DMS153 treated with DMSO at 0.1 percent for 48 hours (cell line): ENCODE data around the gene ZNF609.
"Not testable (repeated sequence)": the region's sequence is repeated elsewhere in the genome, so short reads cannot be mapped to it uniquely, and the experiment has no call there.

Experiments
- DNase-seq: peaks from one replicate; lab custom pipeline; 2025; ENCODE audit not compliant: unreplicated experiment; lab: John Stamatoyannopoulos, UW

Gene ZNF609

DNA sequence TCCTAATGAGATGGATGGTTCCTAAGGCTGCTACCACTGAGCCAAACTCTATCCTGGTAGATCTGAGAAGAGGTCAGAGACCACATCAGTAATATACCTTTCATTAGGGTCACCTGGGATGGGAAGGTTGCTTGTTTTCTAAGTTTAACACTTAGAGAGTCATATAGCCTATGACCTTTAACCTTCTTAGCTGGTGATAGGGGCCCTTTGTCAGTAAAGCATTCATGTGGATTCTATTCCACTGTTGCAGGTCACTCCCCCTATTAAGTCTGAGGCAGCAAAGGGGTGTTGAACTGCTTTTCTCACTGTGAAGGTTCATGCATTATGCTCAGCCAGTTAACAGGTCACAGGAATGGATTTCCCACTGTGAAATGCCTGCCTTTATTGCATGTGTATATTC is 6.1 kb upstream of the ZNF609 start:
- no peak for DNase-seq

DNA sequence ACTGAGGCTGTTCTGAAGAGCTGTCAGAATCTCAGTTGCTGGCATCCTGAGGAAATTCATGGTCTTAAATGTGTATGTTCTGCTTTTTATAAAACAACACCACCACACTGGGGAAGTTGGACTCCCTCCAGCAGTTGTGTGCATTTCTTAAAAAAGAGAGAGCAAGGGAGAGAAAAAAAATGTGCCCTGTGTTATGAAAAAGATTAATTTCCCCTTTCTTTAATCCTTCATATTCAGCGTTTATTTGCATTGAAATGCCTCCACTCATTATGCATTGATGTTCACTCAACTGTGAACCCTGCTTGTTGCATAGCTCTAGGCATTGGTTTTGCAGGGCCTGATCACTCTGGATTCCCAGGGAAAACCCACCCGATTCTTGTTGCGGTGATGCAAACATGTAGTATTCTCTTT is 4.4 kb upstream of the ZNF609 start:
- DNase-seq, result no peak

DNA sequence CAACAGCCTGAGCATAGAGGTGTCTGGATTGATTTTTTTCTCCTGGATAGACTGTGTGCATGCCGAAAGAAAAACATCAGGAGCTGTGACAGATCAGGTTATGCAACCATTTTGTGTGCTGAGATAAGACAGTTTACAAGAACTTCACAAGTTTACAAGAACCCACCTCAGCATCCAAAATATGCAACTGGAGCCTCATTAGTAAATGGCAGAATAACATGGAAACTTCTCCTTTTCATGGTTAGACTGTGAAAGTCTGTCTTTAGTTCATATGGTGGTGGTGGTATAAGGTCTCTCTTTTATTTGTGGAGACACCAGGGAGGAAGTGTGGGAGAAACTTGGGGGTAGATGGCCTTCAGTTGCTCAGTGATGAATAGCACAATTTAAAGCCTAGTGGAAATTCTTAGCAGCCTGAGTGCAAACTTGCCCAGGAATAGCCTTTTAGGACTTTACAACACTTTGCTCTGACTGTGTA is 3.7 kb upstream of the ZNF609 start:
- no peak for DNase-seq

DNA sequence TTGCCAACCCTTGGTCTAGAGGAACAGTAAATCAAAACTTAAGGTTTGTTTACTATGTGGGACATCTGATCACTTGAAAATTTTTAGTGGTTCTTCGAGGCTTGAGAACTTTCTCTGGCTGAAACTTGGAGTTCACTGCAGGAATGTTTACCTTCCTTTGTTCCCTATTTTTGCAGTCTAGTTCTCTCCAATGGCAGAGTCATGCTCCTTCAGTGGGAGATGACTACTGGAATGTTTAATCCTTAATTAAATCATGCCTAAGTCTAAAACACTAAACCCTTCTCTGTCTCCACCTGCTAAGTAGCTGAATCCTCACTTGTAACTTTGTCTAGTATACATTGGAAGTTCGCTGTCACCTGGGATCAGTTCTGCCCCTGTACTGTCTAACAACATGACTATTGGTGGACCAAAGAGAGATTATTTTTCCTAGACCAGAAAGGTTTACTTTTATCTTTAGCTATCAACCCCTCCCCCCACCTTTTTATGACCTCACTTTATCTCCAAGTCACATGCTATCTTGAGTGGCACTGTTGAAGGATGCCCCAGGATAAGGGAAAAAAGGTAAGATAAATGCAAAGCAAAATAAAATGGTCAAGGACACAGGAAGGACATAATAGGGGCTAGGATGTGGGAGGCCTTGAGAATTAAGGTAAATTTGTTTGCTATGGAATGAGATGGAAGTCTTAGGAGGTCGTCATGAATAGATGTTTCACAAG is 1.2 kb upstream of the ZNF609 start:
- no peak for DNase-seq

DNA sequence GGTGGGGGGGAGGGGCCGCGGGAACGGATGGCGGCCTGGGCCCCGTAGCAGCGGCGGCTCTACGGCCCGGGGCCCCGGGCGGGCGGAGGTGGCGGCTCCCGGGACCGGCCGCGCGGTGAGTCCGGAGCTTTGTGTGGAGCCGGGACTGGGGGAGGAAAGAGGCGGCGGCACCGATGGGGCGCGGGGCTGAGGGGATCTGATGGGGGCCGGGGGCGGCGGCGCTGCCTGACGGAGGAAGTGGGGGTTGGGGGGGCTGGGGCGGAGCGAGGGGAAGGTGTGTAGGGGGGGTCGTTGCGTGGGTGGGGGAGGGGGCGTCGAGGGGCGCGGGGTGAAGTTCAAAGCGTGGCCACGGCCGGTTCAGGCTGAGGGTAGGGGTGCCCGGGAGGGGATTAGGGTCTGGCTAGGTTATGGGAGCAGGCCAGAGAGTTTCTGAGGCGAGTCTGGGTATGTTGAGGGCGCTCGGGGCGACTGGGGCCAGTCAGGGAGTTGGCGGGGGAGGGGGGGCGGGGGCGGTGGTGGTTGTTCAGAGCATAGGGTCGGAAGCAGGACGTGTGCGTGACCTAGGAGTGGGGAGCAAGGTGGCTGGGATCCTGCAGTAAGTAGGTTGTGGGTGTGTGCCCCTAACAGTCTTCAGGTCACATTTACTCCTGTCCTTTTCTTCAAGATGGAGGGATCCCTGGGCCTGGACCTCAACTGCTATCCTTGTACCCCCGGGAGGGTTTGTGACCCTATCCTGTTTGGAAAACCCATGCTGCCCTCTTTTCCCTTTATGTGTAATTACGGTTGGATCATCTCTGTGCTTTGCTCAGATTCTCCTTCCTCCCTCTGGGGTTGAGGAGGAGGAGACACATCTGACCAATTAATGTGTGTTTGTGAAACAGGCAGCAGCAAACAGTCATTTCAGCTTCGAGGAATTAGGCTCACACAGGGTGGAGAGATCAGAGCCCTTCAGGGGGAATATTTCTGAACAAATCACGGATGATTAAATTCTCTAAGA is 644 bp downstream of the ZNF609 start:
- peak; percentile 26 for DNase-seq

DNA sequence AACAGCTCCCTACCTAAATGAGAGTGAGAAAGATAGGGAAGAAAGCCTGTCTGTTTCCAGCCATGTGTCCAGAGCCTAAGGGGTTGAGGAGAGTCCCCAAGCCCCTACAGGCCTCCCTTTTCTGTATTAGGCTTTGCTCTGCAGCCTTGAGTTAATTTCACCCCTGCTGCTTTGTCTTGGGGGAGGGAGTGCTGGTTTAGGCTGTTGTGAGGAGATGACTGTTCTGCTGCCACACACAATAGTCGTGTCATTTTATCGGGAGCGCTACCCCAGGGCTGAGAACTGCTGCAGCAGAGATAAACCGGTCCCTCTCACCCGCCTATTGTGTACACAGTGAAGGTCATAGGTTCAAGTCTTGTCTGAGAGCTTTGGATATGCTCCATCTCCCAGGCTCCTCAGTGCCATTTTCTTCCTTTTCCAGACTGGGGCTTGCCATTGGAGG is 1.4 kb downstream of the ZNF609 start:
- DNase-seq, result no peak

DNA sequence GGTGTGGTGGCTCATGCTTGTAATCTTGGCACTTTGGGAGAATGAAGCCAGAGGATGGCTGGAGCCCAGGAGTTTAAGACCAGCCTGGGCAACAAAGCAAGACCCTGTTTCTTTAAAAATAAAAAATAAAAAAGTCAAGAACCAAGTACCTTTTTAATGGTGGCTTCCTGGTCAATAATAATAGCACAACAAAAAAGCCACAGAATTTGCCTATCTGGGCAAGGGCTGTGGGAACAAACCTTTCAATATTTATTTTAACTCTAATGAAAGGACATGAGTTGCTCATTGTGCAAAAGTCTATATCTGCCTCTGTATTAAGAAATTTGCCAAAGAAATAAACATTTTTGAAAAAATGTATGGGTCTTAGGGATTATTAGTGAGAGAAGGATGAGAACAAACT is 2.1 kb downstream of the ZNF609 start:
- DNase-seq, result no peak

DNA sequence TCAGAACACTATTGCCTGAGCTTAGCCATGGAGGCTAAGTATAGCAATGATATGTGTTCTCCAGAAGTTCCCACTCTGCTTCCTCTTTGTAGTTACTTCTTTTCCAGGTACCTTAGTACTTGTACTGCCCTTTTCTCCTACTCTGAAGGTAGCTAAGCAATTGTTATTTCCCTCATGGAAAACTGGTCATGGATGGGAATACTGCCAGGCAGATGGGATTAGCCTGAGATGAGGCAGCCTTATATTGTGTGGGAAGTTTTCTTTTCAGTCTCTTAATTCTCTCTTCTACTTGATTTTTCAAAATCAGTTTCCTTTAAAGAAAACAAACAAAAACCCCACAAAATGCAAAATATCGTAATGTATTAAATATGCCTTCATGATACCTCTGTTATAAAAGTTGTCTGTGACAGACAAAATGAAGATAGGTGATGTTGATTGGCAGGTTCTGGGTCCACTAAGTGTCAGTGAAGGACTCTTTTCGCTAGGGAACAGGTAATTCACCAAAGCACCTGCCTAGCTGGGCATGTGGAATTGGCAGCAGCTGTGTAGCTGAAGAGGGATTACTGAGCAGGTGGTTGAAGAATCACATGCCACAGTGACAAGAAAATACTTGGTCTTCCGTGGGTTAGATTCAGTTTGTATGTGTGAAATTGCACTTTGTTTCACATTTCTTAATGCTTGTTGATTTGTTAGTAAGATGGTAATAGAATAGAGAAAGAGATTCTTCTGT is 4.1 kb downstream of the ZNF609 start:
- DNase-seq, result no peak

DNA sequence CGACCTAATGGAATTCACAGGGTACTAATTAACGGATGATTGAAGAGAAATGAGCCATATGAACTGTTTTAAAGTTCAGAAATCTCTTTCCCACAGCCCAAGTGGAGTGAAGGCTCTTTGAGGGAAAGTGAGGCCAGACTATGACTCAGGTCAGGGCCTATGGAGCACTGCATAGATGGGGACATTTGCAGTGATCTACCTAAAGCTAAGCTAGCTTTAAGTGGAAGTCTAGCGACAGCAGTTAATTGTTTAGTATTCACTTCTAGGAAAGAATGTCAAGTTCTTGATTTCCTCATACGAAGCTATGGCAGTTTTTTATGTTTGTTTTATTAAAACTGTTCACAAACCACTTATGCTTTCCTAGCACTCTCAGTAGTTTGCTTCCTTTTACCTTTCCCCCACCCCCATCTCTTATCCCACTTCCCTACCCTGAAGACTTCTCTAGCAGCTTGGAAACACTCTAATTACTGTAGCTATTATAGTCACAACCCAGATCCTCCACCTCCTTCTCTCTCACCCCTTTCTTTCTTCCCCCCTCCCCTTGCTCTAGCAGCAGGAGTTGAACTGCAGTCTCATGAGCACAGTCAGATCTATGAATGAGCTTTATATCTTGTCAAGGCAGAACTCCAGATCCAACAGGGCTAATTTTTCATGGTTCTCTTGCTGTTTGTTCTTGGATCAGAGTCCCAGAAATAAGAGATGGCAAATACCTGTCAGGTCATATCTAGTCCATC is 6.2 kb downstream of the ZNF609 start:
- DNase-seq, result no peak

DNA sequence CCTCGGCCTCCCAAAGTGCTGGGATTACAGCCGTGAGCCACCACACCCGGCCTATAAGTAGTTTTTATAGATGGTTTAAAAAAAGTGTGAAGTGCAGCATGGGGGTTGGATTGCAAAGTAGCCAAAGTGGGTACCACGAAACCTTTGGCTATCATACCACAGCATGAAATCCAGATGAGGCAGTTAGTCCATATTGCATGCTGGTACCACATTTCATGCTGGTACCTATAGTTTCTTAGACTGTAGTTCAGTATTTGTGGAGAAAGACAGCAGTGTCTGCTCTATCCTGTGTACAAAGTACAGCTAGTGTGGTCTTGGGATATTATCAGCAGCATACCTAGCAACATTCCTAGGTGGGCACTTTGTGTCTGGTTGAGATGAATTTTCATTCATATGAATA is 11.8 kb downstream of the ZNF609 start:
- DNase-seq, result no peak

DNA sequence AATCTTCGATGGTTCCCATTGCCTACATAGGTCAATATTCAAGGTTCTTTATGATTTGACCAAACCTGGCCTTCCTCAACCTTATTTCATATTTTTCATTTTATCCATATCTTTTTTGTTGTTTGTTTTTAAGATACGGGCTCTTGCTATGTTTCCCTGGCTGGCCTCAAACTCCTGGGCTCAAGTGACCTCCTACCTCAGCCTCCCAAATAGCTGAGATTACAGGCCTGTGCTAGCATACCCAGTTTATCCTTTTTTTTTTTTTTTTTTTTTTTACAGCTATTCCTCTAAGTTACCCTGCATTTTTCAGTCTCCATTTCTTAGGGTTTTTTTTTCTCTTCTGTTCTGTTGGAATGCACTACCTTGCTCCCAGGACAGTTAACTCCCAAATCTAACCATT is 14.5 kb downstream of the ZNF609 start:
- no peak for DNase-seq

DNA sequence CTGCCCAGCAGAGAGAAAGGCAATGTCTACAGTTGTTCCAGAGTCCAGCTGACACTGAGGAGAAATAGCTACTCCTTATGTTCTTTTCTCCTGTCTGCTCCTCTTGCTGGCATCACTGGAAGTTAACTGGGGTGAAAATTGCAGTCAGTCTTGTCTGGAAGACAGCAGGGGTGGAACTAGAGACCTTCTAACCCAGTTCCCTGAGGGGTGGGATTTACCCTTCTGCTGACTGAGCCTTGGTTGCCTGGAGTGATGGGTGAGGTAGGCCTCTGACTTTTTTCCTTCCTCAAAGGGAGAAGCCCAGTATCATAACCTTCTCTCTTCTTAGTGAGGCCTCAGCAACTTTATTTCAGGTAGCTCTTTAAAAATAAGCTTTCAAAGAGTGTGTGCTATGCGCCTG is 16.2 kb downstream of the ZNF609 start:
- no peak for DNase-seq

DNA sequence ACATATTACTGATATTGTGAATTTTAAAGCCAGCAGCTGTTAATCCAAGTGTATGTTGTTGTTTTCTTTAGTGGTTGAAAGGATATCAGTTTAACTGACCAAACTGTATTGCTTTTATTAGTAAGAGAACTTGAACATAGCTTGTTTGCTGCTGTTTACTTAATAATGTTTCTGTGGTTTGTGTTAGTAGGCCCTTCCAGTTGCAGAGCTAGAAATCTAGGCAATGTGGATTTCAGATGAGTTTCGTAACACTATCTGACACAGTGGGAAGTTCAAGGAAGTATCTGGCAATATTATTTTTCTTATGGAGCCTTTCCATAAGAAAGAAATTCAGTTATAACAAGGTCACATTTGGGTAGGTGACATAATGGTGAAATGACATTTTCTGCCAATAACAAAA is 18.5 kb downstream of the ZNF609 start:
- DNase-seq, result no peak

DNA sequence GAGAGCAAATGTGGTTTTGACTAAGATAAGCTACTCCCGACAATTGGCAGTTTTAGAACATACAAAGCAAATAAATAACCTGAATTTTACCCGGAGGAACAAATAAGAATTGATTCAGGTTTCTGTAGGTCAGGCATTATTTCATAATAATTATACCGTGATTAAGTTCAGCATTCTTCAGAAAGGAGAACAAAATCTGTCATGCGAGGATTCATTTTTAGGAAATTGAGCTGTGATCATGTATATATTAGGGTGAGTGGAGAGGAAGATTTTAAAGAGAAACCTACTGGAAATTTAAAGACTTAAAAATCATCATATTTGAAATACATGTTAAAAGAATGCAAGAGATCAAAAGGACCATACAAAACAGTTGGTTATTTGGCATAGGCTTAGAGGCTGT is 20.5 kb downstream of the ZNF609 start:
- no peak for DNase-seq

DNA sequence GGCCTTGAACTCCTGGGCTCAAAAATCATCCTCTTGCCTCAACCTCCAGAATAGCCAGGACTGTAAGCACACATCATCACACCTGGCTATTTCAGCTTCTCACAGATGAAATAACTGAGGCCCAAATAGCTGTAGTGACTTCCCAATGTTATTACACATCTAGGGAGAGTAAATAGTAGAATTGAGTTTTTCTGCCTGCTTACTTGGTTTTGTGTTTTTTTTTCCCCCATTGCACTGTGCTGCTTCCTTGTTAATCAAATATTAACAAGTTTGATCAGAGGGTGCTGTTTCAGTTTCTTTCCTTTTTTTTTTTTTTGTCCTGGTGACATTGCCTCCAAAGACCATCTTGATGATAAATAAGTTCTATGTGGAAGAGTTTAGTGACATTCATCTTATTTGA is 23.4 kb downstream of the ZNF609 start:
- no peak for DNase-seq

DNA sequence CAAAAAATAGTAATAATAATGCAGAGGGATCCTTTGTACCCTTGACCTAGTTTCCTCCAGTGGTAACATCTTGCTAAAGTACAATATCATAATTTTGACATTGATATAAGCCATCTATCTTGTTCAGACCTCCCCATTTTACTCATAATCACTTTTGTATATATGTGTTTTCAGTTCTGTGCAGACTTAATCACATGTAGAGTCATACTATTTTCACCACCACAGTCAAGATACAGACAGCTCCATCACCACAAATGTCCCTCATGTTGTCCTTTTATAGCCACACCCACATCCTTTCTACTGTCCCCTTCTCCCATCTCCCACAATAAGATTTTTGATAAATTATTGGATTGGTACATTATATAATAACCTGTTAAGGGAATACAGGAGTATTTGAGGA is 25.4 kb downstream of the ZNF609 start:
- no peak for DNase-seq

DNA sequence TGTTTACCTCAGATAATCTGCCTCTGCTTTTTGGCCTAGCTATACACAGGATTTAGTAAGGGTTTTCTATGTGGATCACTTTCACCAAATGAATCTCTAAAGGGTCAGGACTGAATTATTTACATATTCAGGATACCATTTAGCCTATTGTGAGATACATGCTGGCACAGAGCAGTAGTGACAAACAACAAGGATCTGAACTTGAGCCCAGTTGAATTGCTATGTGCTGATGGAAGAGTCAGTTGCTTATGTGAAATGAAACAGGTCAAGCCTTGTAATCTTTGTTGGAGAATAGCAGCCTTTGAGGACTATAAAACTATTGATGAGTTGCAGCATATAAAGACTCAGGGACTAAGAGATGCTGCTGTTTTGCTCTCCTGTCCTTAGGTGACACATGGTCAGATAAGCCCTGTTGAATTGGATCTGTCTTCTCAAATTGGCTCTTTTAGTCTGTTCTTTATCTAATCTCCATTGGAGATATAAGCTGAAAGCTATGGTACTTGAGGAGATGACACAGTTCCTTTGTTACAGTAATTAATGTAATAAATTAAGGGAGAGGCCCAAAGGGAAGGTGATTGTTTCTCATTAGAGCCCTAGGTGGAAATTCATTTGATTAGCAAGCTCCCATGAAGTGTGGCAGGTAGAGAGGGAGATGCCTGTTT is 30.4 kb downstream of the ZNF609 start:
- DNase-seq, result no peak

DNA sequence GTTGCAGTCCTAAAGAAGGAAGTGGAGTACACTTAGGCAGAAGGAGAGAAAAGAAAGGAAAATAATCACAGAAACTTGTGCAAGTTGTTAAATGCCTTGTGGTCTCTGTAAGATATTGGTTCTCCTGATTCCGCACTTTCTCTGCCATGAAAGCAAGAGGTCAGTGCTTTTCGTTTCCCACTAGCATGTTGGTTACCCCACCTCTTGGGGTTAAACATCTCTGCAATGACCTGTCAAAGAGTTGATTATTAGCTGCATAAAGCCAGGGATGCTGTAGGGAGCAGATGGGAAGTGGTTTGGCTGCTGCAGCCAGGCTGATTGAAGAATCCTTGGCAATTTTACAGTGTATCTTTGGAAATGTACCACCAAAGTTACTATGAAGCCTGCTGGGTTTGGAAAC is 33.3 kb downstream of the ZNF609 start:
- DNase-seq, result no peak

DNA sequence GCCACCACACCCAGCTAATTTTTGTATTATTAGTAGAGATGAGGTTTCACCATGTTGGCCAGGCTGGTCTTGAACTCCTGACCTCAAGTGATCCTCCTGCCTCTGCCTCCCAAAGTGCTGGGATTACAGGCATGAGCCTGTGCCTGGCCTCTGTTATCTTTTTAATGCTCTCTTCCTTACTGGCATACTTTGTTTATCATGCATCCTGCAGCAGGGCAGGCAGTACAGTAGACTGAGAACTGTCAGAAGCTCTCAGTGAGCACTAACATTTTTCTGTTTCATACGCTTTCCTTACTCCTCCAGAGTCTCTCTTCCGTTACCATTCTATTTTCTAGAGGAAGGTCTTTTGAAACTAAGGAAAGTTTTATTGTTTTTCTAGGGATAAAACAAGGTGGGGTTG is 35.6 kb downstream of the ZNF609 start:
- not testable (repeated sequence) for DNase-seq

DNA sequence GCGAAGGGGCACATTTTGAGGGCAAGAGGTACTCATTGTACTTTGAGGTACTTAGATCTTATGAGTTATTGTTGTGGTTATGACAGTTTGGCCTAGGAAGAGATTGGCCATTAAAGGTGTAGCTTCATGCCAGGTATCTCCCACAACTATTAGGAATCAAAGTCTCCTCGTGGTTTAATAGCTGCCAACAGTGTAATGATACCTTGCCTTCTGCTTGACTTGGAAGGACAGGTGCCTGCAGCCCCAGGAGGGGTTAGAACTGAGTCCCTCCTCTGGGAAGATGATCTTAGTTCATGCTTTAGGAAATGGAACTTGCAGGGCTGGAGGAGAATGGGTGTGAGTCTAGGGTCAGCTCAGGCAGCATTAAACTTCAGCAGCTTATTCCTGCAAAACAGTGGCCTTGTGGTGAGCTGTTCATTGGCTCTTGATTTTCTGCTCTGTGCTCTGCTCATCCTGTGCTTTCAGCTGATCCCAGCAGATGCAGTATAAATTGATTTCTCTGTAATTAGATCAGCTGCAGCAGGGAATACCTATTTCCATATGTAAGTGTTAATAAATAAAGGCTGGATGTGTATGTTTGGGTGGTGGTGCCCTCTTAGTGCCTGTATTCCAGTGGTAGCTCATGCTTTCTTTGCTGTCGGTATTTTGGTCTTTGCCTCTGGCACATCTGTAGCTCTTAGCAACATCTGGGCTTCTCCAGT is 40.5 kb downstream of the ZNF609 start:
- no peak for DNase-seq
